Thyroid gland (tissue), 4 donors: ENCODE data around the gene SIAH3. TPM values are rescaled to one million over a fixed set of nuclear protein-coding genes. Genes with fewer than 3 reads are reported as not detected.
A peak's percentile ranks its signal among the peaks of the same experiment; 100 is the strongest.

Experiments used
- DNase-seq, 2 donors: peaks; one replicate each; pipeline ENCODE4 v3.0.0-alpha.2; 2019
- H3K27ac ChIP-seq, 3 donors: fragments of 200-600 bp; sonication (generic); 1 replicate in 2 of 3; 2 replicates in 1 of 3; pipeline ENCODE4 v1.5.1; 2016 to 2019; ENCODE audit warnings: mild to moderate bottlenecking in 1 of 3, moderate library complexity in 1 of 3
- H3K27me3 ChIP-seq: fragments of 200-600 bp; sonication (generic); one replicate; pipeline ENCODE4 v1.5.1; 2019
- H3K36me3 ChIP-seq, 2 donors: fragments of 200-600 bp; sonication (generic); one replicate each; pipeline ENCODE4 v1.5.1; 2016 to 2019
- H3K4me1 ChIP-seq, 2 donors: fragments of 200-600 bp; sonication (generic); one replicate each; pipeline ENCODE4 v1.5.1; 2017 to 2019
- H3K4me3 ChIP-seq, 3 donors: fragments of 200-600 bp; sonication (generic); replicated peaks in 1 of 3; 1 replicate in 2 of 3; 2 replicates in 1 of 3; pipeline ENCODE4 v1.5.1; 2016; ENCODE audit warnings: mild to moderate bottlenecking in 1 of 3
- H3K9me3 ChIP-seq: fragments of 200-600 bp; sonication (generic); one replicate; pipeline ENCODE4 v1.5.1; 2017
- CTCF ChIP-seq, 6 experiments: fragments of 200-600 bp in 3 of 6; fragments of 450-650 bp in 3 of 6; sonication (generic) in 3 of 6; IDR thresholded peaks; one replicate each; pipeline ENCODE4 v1.5.1; 2016 to 2019; ENCODE audit warnings: antibody characterized with exemption in 6 of 6, mild to moderate bottlenecking in 2 of 6, inconsistent platforms in 1 of 6, moderate library complexity in 1 of 6
- POLR2A ChIP-seq, 2 donors: fragments of 450-650 bp; IDR thresholded peaks; one replicate each; pipeline ENCODE4 v1.6.1; 2017; ENCODE audit warnings: antibody characterized with exemption in 2 of 2, mild to moderate bottlenecking in 2 of 2, moderate library complexity in 1 of 2
- WGBS, 2 donors: methylation state at CpG; one replicate each; pipeline ENCODE4 v1.1.5; 2017; 5-methylcytosine and 5-hydroxymethylcytosine counted together
- intact Hi-C: fragments of 100-400 bp; cut with DNase I; formaldehyde crosslinking; loops from one replicate; pipeline ENCODE4 v1.15.1; 2023
- total RNA-seq, 4 donors: library from RNA; depleted of rRNA; stranded (reverse); fragments of >200 nt; gene quantifications; one replicate each; pipeline ENCODE4 v1.2.3, GENCODE V29; 2016

Gene SIAH3
- total RNA-seq, 4 donors from 2014 or later, result 0.13 TPM; not detected in 3

- H3K4me1 ChIP-seq, result peaks cover 23% of the 10 kb centered on the region in 2 donors
- H3K27ac ChIP-seq, result no peak overlapping the region
- intact Hi-C loops, result no loop called here
- no peaks in the 10 kb centered on the region for H3K27me3 ChIP-seq
- WGBS, 2 donors, result 35 to 68% methylated on average over 3 of the region's 3 CpGs
- no peaks in the 10 kb centered on the region for H3K36me3 ChIP-seq
- no peak for DNase-seq
- TF ChIP-seq POLR2A (IDR thresholded peaks at IDR 0.05) (no peak), CTCF (IDR thresholded peaks at IDR 0.05) (no peak)
- no peaks in the 10 kb centered on the region for H3K9me3 ChIP-seq
- no peak overlapping the region for H3K4me3 ChIP-seq
Observed at GRCh38 chr13:45852494-45852893, 941 bp upstream of the SIAH3 start.

- TF ChIP-seq POLR2A (IDR thresholded peaks at IDR 0.05) (no peak), CTCF (IDR thresholded peaks at IDR 0.05) (no peak)
- intact Hi-C loops, result no loop called here
- H3K27me3 ChIP-seq, result no peaks in the 10 kb centered on the region
- no peak overlapping the region for H3K4me3 ChIP-seq
- no peaks in the 10 kb centered on the region for H3K36me3 ChIP-seq
- DNase-seq, result no peak
- H3K27ac ChIP-seq, result no peak overlapping the region
- peaks cover 26 to 28% of the 10 kb centered on the region in 2 donors for H3K4me1 ChIP-seq
- 72 to 79% methylated on average over 7 of the region's 7 CpGs for WGBS, 2 donors
- H3K9me3 ChIP-seq, result no peaks in the 10 kb centered on the region
Observed at GRCh38 chr13:45851956-45852355, 403 bp upstream of the SIAH3 start.

- Histone ChIP-seq H3K27me3 (no peaks in the 10 kb centered on the region), H3K9me3 (no peaks in the 10 kb centered on the region), H3K4me1 (peaks cover 26 to 29% of the 10 kb centered on the region in 2 donors), H3K4me3 (no peak overlapping the region), H3K27ac (no peak overlapping the region), H3K36me3 (no peaks in the 10 kb centered on the region)
- 66 to 68% methylated on average over 14 to 16 of the region's 16 CpGs for WGBS, 2 donors
- DNase-seq, result no peak
- TF ChIP-seq POLR2A (IDR thresholded peaks at IDR 0.05), result no peak
- TF ChIP-seq CTCF (IDR thresholded peaks at IDR 0.05), result no peak
- intact Hi-C loops, result no loop called here
Observed at GRCh38 chr13:45850027-45850613, 1.4 kb downstream of the SIAH3 start.

- WGBS, 2 donors, result 70 to 76% methylated on average over 2 of the region's 2 CpGs
- Histone ChIP-seq H3K27ac (no peak overlapping the region), H3K27me3 (no peaks in the 10 kb centered on the region), H3K9me3 (no peaks in the 10 kb centered on the region), H3K4me3 (no peak overlapping the region), H3K36me3 (no peaks in the 10 kb centered on the region), H3K4me1 (peaks cover 26 to 29% of the 10 kb centered on the region in 2 donors)
- TF ChIP-seq POLR2A (IDR thresholded peaks at IDR 0.05), result no peak
- no peak for TF ChIP-seq CTCF (IDR thresholded peaks at IDR 0.05)
- no peak for DNase-seq
- intact Hi-C loops, result no loop called here
Observed at GRCh38 chr13:45849408-45849807, 2.1 kb downstream of the SIAH3 start.

- Histone ChIP-seq H3K27ac (peak overlapping the region in 2 of 3 donors; percentile 34 to 45), H3K4me1 (peaks cover 26 to 29% of the 10 kb centered on the region in 2 donors), H3K27me3 (no peaks in the 10 kb centered on the region), H3K36me3 (no peaks in the 10 kb centered on the region), H3K4me3 (no peak overlapping the region), H3K9me3 (no peaks in the 10 kb centered on the region)
- TF ChIP-seq CTCF (IDR thresholded peaks at IDR 0.05) (no peak), POLR2A (IDR thresholded peaks at IDR 0.05) (no peak)
- 20 to 28% methylated on average over 12 to 13 of the region's 13 CpGs for WGBS, 2 donors
- intact Hi-C loops, result no loop called here
- DNase-seq, result peak; percentile 91 to 94
Observed at GRCh38 chr13:45847554-45848224, 3.9 kb downstream of the SIAH3 start.
